ENCODE results near the gene SLC4A11. TPM values are rescaled to one million over a fixed set of nuclear protein-coding genes. Genes with fewer than 3 reads are reported as not detected.

Gene SLC4A11
- total and polyA plus RNA-seq, 2 experiments from 2014 or later, result 14.8 to 17.1 TPM

GRCh38 chr20:3238616-3239025, 369 bp downstream of the SLC4A11 start:
- Histone ChIP-seq H3F3A (replicated peaks; ENCODE audit: low read depth) (0 out of 2 replicates have a peak, but pooled peaks cover 6% of the 10 kb centered on the region), H3K27me3 (ENCODE audit: insufficient read depth) (peaks cover 46% of the 10 kb centered on the region), H3K4me3 (peak overlapping the region; percentile 96), H3K4me1 (ENCODE audit: insufficient read depth) (no peaks in the 10 kb centered on the region; the same call in 1 of the 2 replicates), H3K27ac (ENCODE audit: low read depth) (no peak overlapping the region), H4K20me1 (replicated peaks; ENCODE audit: insufficient read depth) (no peaks in the 10 kb centered on the region; the same call in 1 of the 2 replicates), H3K9me2 (ENCODE audit: insufficient read depth) (no peaks in the 10 kb centered on the region), H2AFZ (peak overlapping the region; percentile 96), H3K79me2 (replicated peaks; ENCODE audit: insufficient read depth) (no peaks in the 10 kb centered on the region), H3K4me2 (peak overlapping the region; percentile 96), H3K36me3 (ENCODE audit: insufficient read depth) (no peaks in the 10 kb centered on the region)
- H3K27ac Mint-ChIP-seq, result no peak overlapping the region
- H3K9me3 Mint-ChIP-seq, result no peaks in the 10 kb centered on the region
- H3K36me3 Mint-ChIP-seq (ENCODE audit: low read depth), result peaks cover 7% of the 10 kb centered on the region; the same call in 1 of the 3 replicates
- DNase-seq (ENCODE audit: low spot score) (peak; percentile 77), ATAC-seq (peak; percentile 17)
- no peak for TF ChIP-seq ZNF114 (CRISPR knock-in tag; IDR thresholded peaks at IDR 0.05)
- TF ChIP-seq POLR2AphosphoS5 (IDR thresholded peaks at IDR 0.05; ENCODE audit: low read depth), result no peak
- TF ChIP-seq JUNB (IDR thresholded peaks at IDR 0.05; ENCODE audit: unreplicated experiment), result no peak
- TF ChIP-seq STAT1 (IDR thresholded peaks at IDR 0.05; ENCODE audit: unreplicated experiment), result no peak
- no peak for TF ChIP-seq CREB1 (CRISPR knock-in tag; IDR thresholded peaks at IDR 0.05; ENCODE audit: low read depth)
- no peak for TF ChIP-seq EZH2 (IDR thresholded peaks at IDR 0.05; ENCODE audit: low read depth, unreplicated experiment)
- no peak for TF ChIP-seq EZH2phosphoT487 (IDR thresholded peaks at IDR 0.05; ENCODE audit: unreplicated experiment)
- TF ChIP-seq CTCF (conservative IDR thresholded peaks at IDR 0.05; ENCODE audit: low read depth in 2 of 2), result no peak
- no peak for TF ChIP-seq ETS1 (IDR thresholded peaks at IDR 0.05)
- TF ChIP-seq ZNF331 (CRISPR knock-in tag; IDR thresholded peaks at IDR 0.05; ENCODE audit: low read depth), result no peak
- no peak for TF ChIP-seq ZNF462 (CRISPR knock-in tag; IDR thresholded peaks at IDR 0.05)
- TF ChIP-seq REST (IDR thresholded peaks at IDR 0.05; ENCODE audit: unreplicated experiment), result no peak
- TF ChIP-seq NANOG (IDR thresholded peaks at IDR 0.05; ENCODE audit: borderline replicate concordance), result no peak
- H3K27me3 Mint-ChIP-seq (ENCODE audit: insufficient read depth, low read depth, poor library complexity), result peaks cover 59% of the 10 kb centered on the region
- H3K4me3 Mint-ChIP-seq, result peak overlapping the region; percentile 79
- peaks cover 21% of the 10 kb centered on the region for H3K4me1 Mint-ChIP-seq

Measured in GM23338 (cell line).